Pericardium fibroblast (primary cell): ENCODE measurements around the gene DBX1. TPM values are rescaled to one million over a fixed set of nuclear protein-coding genes. Genes with fewer than 3 reads are reported as not detected.

Source experiments
- total RNA-seq: library from RNA; depleted of rRNA; stranded (reverse); fragments of >200 nt; gene quantifications from 2 replicates; pipeline ENCODE4 v1.2.3, GENCODE V29; 2015

Gene DBX1, protein sequence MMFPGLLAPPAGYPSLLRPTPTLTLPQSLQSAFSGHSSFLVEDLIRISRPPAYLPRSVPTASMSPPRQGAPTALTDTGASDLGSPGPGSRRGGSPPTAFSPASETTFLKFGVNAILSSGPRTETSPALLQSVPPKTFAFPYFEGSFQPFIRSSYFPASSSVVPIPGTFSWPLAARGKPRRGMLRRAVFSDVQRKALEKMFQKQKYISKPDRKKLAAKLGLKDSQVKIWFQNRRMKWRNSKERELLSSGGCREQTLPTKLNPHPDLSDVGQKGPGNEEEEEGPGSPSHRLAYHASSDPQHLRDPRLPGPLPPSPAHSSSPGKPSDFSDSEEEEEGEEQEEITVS
- not detected in 2 replicates for total RNA-seq

DNA sequence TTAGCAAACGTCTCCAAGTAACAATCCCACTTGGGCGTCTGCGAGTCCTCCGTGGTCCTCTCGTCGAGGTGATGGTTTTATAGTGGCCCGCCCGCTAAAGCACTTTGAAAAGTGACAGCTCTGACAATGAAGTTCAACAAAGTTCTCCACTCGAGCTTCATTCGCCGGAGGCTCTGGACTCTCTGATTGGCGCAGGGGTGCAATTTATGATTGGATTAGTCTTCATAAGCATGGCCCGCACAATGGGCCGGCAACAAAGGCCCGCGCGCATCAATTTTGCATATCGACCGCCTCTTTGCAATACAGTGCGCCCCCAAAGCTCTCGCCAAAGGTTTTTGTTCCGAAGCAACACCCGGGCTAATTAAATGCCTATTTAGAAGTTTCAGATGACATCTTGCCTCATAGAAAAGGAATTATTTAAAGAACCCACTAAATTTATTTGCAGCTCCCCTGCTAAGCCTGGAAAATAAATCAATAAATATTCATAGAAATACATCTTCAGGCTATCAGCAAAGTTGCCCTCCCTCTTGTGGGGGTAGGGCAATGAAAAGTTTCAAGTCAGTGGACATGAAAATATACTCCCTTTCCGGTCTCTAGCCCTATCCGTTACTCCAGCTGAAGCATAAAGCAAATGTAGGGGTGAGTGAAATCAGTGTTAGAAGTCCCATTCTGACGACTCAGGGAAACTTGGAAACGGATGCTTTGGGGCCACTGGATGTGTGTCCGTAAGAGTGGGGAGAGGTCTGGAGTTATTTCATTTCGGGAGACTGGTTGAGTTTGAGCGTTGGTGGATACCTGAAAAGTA, at the start of gene DBX1:
Gene DBX1, minus strand, starts transcription at position 51 of the 805 bp plus-strand sequence. CDS start 151 bp downstream, outside the sequence.

Other genes with a start within 250 kb of the DBX1 start
- 16.1 and 33.7 TPM in 2 replicates for gene HTATIP2, start 203.2 kb upstream of the DBX1 start, total RNA-seq
- gene PRMT3, start 227.2 kb upstream of the DBX1 start, total RNA-seq: 8.1 and 23.1 TPM in 2 replicates